Gastrocnemius medialis (tissue), 4 donors: ENCODE results near the gene SLC25A25. TPM values are rescaled to one million over a fixed set of nuclear protein-coding genes. Genes with fewer than 3 reads are reported as not detected.

ENCODE experiments used
- ATAC-seq, 2 donors: fragments of 150-250 bp; one replicate each; pipeline ENCODE4 v1.9.1; 2016
- DNase-seq, 2 donors: peaks; one replicate each; pipeline ENCODE4 v3.0.0-alpha.2; 2019
- H3K27ac ChIP-seq, 4 donors: fragments of 200-600 bp; sonication (generic); 1 replicate in 1 of 4; 2 replicates in 3 of 4; pipeline ENCODE4 v1.5.1; 2016 to 2018; ENCODE audit warnings: mild to moderate bottlenecking in 2 of 4, moderate library complexity in 1 of 4
- H3K27me3 ChIP-seq, 3 donors: fragments of 200-600 bp; sonication (generic) in 2 of 3; 1 replicate in 1 of 3; 2 replicates in 2 of 3; pipeline versions ENCODE4 v1.5.1 to v1.6.0; 2016 to 2019; ENCODE audit warnings: mild to moderate bottlenecking in 1 of 3, moderate library complexity in 1 of 3
- H3K36me3 ChIP-seq, 2 donors: fragments of 200-600 bp; sonication (generic) in 1 of 2; one replicate each; pipeline ENCODE4 v1.5.1; 2017 to 2018
- H3K4me1 ChIP-seq, 2 donors: fragments of 200-600 bp; sonication (generic) in 1 of 2; one replicate each; pipeline ENCODE4 v1.5.1; 2016 to 2017; ENCODE audit warnings: mild to moderate bottlenecking in 2 of 2
- H3K4me3 ChIP-seq, 4 donors: fragments of 200-600 bp; sonication (generic) in 3 of 4; 1 replicate in 1 of 4; 2 replicates in 3 of 4; pipeline ENCODE4 v1.5.1; 2016 to 2019; ENCODE audit warnings: mild to moderate bottlenecking in 2 of 4
- H3K9me3 ChIP-seq, 3 donors: fragments of 200-600 bp; sonication (generic) in 2 of 3; 1 replicate in 1 of 3; 2 replicates in 2 of 3; pipeline ENCODE4 v1.5.1; 2016 to 2019
- POLR2A ChIP-seq, 2 donors: fragments of 450-650 bp; IDR thresholded peaks; one replicate each; pipeline ENCODE4 v1.6.1; 2017; ENCODE audit warnings: antibody characterized with exemption in 2 of 2, mild to moderate bottlenecking in 2 of 2, moderate library complexity in 2 of 2
- in situ Hi-C, 4 donors: fragments of 200-750 bp; cut with MboI; loops; one replicate each; pipeline versions ENCODE4 v1.15.0 to v1.8.0; 2017; ENCODE audit warnings: low sequenced_read_pairs in 4 of 4
- intact Hi-C: fragments of 100-400 bp; cut with DNase I; formaldehyde crosslinking; loops from one replicate; pipeline ENCODE4 v1.15.1; 2023; ENCODE audit warnings: low total_unique reads
- total RNA-seq, 4 donors: library from RNA; depleted of rRNA; stranded (reverse); fragments of >200 nt; gene quantifications; one replicate each; pipeline versions ENCODE4 v1.1.0 to v1.2.3, GENCODE V29; 2016
- TF ChIP-seq, protein P1 (sequence below), 5 experiments: fragments of 450-650 bp in 3 of 5; fragments of 200-600 bp in 2 of 5; sonication (generic) in 2 of 5; IDR thresholded peaks in 4 of 5; conservative IDR thresholded peaks in 1 of 5; 1 replicate in 4 of 5; 2 replicates in 1 of 5; pipeline ENCODE4 v1.5.1; 2016 to 2019; ENCODE audit warnings: antibody characterized with exemption in 5 of 5, mild to moderate bottlenecking in 3 of 5, moderate library complexity in 3 of 5

The SLC25A25 gene
- total RNA-seq, 4 donors from 2014 or later: 26.9 to 98.7 (median 46.0) TPM

DNA sequence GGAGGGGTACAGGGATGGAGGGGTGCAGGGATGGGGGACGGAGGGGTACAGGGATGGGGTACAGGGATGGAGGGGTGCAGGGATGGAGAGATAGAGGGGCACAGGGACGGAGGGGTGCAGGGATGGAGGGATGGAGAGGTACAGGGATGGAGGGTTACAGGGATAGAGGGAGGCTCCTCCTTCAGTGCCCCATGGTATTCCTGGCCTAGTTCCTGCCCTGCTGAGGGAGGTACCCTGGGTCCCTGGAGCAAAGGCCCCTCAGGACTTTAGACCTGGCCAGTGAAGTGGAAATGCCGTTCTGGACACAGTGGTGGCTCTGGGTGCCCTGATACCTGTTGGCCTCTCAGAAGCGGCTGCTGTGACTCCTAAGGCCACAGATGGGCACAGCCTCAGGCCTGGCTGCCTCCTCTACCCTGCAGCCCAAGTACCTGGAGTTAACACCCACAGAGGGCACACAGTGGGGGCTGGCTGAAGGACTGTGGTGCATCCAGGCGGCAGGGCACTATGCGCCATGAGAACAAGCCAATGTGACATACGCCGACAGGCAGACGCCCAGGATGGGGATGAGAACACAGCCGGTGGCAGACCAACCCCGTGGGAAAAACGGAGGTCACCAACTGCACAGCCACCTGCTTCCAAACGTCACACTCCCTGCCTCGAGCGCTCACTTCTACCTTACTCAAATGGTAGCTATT is 51.1 kb downstream of the SLC25A25 start:
- ATAC-seq (peak in 1 of 2 donors; percentile 31), DNase-seq (peak in 1 of 2 donors; percentile 66)

DNA sequence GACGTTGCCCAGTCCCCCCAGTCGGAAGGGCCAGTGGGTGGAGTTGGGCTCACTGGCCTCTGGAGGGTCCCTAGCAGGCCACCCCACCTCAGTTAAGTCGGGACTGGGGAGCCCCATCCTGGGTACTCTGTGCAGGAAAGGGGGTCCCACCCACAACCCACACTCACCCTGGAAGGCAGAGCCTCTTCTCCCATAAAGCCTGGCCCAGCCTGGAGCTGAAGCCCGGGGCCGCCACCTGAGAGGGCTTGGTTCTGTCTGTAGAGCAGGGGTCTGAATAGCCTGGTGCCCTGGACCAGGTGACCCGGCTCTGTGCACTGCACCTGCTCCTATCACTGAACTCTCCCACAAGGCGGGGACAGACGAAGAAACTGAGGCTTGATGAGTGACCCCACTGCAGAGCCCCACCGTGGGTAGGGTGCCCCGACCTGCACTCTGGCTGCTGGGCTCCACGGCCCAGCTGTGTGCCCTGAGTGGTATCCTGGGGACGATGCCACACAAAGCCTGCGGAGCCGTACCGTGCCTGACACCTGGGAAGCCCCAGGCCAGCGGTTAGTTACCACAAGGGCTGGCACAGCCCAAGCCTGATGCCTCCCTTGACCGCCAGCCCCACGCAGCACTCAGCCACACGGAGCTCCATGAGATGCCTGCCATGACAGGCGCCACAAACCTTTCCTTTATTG is 52.2 kb downstream of the SLC25A25 start:
- Histone ChIP-seq H3K4me1 (peaks cover 11% of the 10 kb centered on the region in 2 donors), H3K27me3 (no peaks in the 10 kb centered on the region), H3K9me3 (no peaks in the 10 kb centered on the region), H3K4me3 (no peak overlapping the region), H3K27ac (peak overlapping the region in 1 of 4 donors; percentile 57), H3K36me3 (peaks cover 0 to 38% of the 10 kb centered on the region in 2 donors)
- DNase-seq: peak in 1 of 2 donors; percentile 23
- in situ Hi-C loops: loop anchor here in 2 of 4 donors (25.0 kb wide), 1 partner anchor 158 kb away; no protein-coding TSS in a partner anchor
- intact Hi-C loops: no loop called here
- ATAC-seq: no peak
- no peak for TF ChIP-seq POLR2A (IDR thresholded peaks at IDR 0.05)
- TF ChIP-seq, protein P1, sequence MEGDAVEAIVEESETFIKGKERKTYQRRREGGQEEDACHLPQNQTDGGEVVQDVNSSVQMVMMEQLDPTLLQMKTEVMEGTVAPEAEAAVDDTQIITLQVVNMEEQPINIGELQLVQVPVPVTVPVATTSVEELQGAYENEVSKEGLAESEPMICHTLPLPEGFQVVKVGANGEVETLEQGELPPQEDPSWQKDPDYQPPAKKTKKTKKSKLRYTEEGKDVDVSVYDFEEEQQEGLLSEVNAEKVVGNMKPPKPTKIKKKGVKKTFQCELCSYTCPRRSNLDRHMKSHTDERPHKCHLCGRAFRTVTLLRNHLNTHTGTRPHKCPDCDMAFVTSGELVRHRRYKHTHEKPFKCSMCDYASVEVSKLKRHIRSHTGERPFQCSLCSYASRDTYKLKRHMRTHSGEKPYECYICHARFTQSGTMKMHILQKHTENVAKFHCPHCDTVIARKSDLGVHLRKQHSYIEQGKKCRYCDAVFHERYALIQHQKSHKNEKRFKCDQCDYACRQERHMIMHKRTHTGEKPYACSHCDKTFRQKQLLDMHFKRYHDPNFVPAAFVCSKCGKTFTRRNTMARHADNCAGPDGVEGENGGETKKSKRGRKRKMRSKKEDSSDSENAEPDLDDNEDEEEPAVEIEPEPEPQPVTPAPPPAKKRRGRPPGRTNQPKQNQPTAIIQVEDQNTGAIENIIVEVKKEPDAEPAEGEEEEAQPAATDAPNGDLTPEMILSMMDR (IDR thresholded peaks at IDR 0.05 in 4 of 5, conservative IDR thresholded peaks at IDR 0.05 in 1 of 5): no peak

More for the DNA sequence above, 51.1 kb downstream of the SLC25A25 start:
- in situ Hi-C loops (loop anchor here in 3 of 4 donors (10.0 to 25.0 kb wide), 2 partner anchors 157 to 164 kb away; no protein-coding TSS in a partner anchor), intact Hi-C loops (loop anchor here (5.0 kb wide), 2 partner anchors 37 to 177 kb away; no protein-coding TSS in a partner anchor)
- H3K9me3 ChIP-seq: no peaks in the 10 kb centered on the region
- TF ChIP-seq, protein P1 (IDR thresholded peaks at IDR 0.05 in 4 of 5, conservative IDR thresholded peaks at IDR 0.05 in 1 of 5): no peak
- TF ChIP-seq POLR2A (IDR thresholded peaks at IDR 0.05): no peak
- H3K4me1 ChIP-seq: peaks cover 8 to 10% of the 10 kb centered on the region in 2 donors
- no peak overlapping the region for H3K4me3 ChIP-seq
- peak overlapping the region in 2 of 4 donors; percentile 33 to 57 for H3K27ac ChIP-seq
- no peaks in the 10 kb centered on the region for H3K27me3 ChIP-seq
- peaks cover 0 to 29% of the 10 kb centered on the region in 2 donors for H3K36me3 ChIP-seq

DNA sequence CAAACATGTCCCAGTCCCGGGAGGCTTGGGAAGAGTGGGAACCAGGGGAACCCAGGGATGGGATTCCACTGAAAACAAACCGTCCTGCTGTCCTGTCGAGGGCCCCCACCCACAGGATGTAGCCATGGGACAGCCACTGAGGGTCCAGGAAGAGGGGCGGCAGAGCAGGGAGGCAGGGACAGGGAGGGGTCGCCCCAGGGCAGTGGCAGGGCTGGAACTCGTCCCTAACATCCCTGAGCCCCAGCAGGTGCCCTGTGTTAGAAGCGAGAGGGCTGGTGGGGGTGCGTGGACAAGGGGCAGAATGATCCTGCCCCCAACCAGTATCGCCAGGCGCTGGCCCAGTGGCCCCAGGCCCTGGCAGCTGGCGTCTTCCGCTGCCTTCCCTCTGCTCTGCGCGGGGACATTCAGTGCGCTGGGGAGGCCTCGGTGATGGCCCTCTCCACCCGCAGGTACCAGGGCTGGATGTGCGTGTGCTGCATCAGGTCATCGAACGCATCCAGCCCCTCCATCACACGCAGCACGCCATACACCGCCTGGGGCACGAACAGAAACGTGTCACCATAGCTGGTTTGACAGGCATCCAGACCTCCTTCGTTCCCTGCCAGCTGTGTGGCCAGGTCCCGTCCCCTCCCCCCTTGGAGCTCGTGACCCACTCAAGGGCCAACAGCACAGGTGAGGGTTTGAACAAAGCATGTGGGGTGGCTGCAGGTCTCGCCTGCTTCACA is 52.9 kb downstream of the SLC25A25 start:
- in situ Hi-C loops: loop anchor here in 2 of 4 donors (25.0 kb wide), 1 partner anchor 159 kb away; no protein-coding TSS in a partner anchor
- DNase-seq: peak in 1 of 2 donors; percentile 59
- Histone ChIP-seq H3K4me3 (no peak overlapping the region), H3K36me3 (peaks cover 0 to 38% of the 10 kb centered on the region in 2 donors), H3K4me1 (peaks cover 18% of the 10 kb centered on the region in 2 donors), H3K27ac (peak overlapping the region in 3 of 4 donors; percentile 33 to 57 (median 42)), H3K9me3 (no peaks in the 10 kb centered on the region), H3K27me3 (no peaks in the 10 kb centered on the region)
- TF ChIP-seq, protein P1 (IDR thresholded peaks at IDR 0.05 in 4 of 5, conservative IDR thresholded peaks at IDR 0.05 in 1 of 5): no peak
- TF ChIP-seq POLR2A (IDR thresholded peaks at IDR 0.05): no peak
- intact Hi-C loops: no loop called here
- ATAC-seq: no peak

DNA sequence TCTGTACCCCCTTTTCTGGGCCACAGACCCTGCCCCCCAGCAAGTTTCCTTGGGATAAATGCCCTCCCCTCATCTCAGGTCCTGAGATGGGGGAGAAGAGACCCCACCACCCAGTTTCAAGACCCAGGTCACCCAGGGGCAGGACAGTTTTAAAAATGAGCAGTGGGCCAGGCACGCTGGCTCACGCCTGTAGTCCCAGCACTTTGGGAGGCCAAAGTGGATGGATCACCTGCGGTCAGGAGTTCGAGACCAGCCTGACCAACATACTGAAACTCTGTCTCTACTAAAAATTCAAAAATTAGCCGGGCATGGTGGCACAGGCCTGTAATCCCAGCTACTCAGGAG is 53.4 kb downstream of the SLC25A25 start:
- H3K27ac ChIP-seq: peak overlapping the region in 2 of 4 donors; percentile 42 to 57
- DNase-seq (no peak), ATAC-seq (no peak)
- intact Hi-C loops (no loop called here), in situ Hi-C loops (loop anchor here in 2 of 4 donors (25.0 kb wide), 1 partner anchor 159 kb away; no protein-coding TSS in a partner anchor)
- TF ChIP-seq POLR2A (IDR thresholded peaks at IDR 0.05): no peak
- TF ChIP-seq, protein P1 (IDR thresholded peaks at IDR 0.05 in 4 of 5, conservative IDR thresholded peaks at IDR 0.05 in 1 of 5): no peak
- H3K9me3 ChIP-seq: no peaks in the 10 kb centered on the region
- peaks cover 23% of the 10 kb centered on the region in 2 donors for H3K4me1 ChIP-seq
- peaks cover 0 to 38% of the 10 kb centered on the region in 2 donors for H3K36me3 ChIP-seq
- no peaks in the 10 kb centered on the region for H3K27me3 ChIP-seq
- no peak overlapping the region for H3K4me3 ChIP-seq
